Endothelial cell of umbilical vein (primary cell): ENCODE measurements around the gene SLC2A6. TPM values are rescaled to one million over a fixed set of nuclear protein-coding genes. Genes with fewer than 3 reads are reported as not detected.

Experiments used
- BruUV-seq: library from RNA; stranded (reverse); fragments of 400-500 nt; replicated peaks from 2 replicates; lab custom pipeline; 2021; lab: Mats Ljungman, UMichigan
- CTCF ChIA-PET: fragments of 300-600, 350-600 bp; sonication (Branson Sonifier 250); formaldehyde crosslinking; loops from one replicate; lab custom pipeline; 2021; ENCODE audit warnings: antibody characterized with exemption, inconsistent platforms; lab: Charles Lee
- POLR2A ChIA-PET: fragments of 300-600, 350-600 bp; sonication (Branson Sonifier 250); formaldehyde crosslinking; loops from one replicate; lab custom pipeline; 2021; ENCODE audit warnings: antibody characterized with exemption, inconsistent platforms; lab: Charles Lee
- DNase-seq: peaks from one replicate; pipeline ENCODE4 v3.0.0-alpha.2; 2011; ENCODE audit warnings: low read depth, low spot score
- FAIRE-seq: peaks from 2 replicates; lab custom pipeline; 2011; peaks lifted over from hg19 to GRCh38; lab: Jason Lieb, UNC
- H2AFZ ChIP-seq: 2 replicates; pipeline ENCODE4 v1.6.0; 2012; ENCODE audit warnings: low read depth, low read length, control low read depth, inconsistent platforms
- H3K27ac ChIP-seq: 2 replicates; pipeline ENCODE4 v1.5.1; 2011; ENCODE audit warnings: low read depth, mild to moderate bottlenecking, control low read depth, low read length, moderate library complexity; ENCODE audit not compliant: insufficient read depth
- H3K27me3 ChIP-seq, 2 experiments: 2 replicates each; pipeline versions ENCODE4 v1.6.0 to v1.6.1; 2011; ENCODE audit warnings: low read length in 2 of 2, mixed read lengths in 1 of 2; ENCODE audit not compliant: control insufficient read depth in 2 of 2, insufficient read depth in 2 of 2
- H3K36me3 ChIP-seq, 2 experiments: 2 replicates in 1 of 2; 3 replicates in 1 of 2; pipeline ENCODE4 v1.5.1; 2011; ENCODE audit warnings: low read length in 2 of 2, mild to moderate bottlenecking in 1 of 2, moderate library complexity in 1 of 2; ENCODE audit not compliant: control insufficient read depth in 2 of 2, insufficient read depth in 2 of 2; ENCODE audit errors: extremely low read depth in 1 of 2
- H3K4me1 ChIP-seq: 3 replicates; pipeline ENCODE4 v1.5.1; 2011; ENCODE audit warnings: mild to moderate bottlenecking, low read length; ENCODE audit not compliant: control insufficient read depth, insufficient read depth; ENCODE audit errors: extremely low read depth
- H3K4me2 ChIP-seq: 2 replicates; pipeline ENCODE4 v1.6.1; 2011; ENCODE audit warnings: low read length, control low read depth, mixed read lengths; ENCODE audit not compliant: insufficient read depth
- H3K4me3 ChIP-seq, 3 experiments: fragments of 200-600 bp in 1 of 3; sonication (generic), shearing (Covaris generic) in 1 of 3; replicated peaks in 1 of 3; 2 replicates each; pipeline ENCODE4 v1.5.1; 2011 to 2016; ENCODE audit warnings: control low read depth in 3 of 3, low read length in 3 of 3, mild to moderate bottlenecking in 2 of 3, inconsistent platforms in 1 of 3, low read depth in 1 of 3, moderate library complexity in 1 of 3; ENCODE audit not compliant: insufficient read depth in 1 of 3
- H3K79me2 ChIP-seq: 2 replicates; pipeline ENCODE4 v1.6.0; 2012; ENCODE audit warnings: low read length, inconsistent platforms; ENCODE audit not compliant: control insufficient read depth, insufficient read depth
- H3K9ac ChIP-seq: replicated peaks from 2 replicates; pipeline ENCODE3; 2011; ENCODE audit warnings: low read length, control low read depth; ENCODE audit not compliant: insufficient read depth; ENCODE audit errors: extremely low read depth
- H3K9me1 ChIP-seq: replicated peaks from 3 replicates; pipeline ENCODE4 v1.6.0; 2011; ENCODE audit warnings: mild to moderate bottlenecking, low read length; ENCODE audit not compliant: control insufficient read depth, insufficient read depth; ENCODE audit errors: extremely low read depth
- H3K9me3 ChIP-seq: replicated peaks from 2 replicates; pipeline ENCODE4 v1.5.1; 2012; ENCODE audit warnings: low read length, inconsistent platforms; ENCODE audit not compliant: control insufficient read depth, insufficient read depth
- H4K20me1 ChIP-seq: replicated peaks from 2 replicates; pipeline ENCODE3; 2011; ENCODE audit warnings: mild to moderate bottlenecking, low read length; ENCODE audit not compliant: control insufficient read depth, insufficient read depth; ENCODE audit errors: extremely low read depth
- EZH2 ChIP-seq: IDR thresholded peaks from 2 replicates; pipeline ENCODE4 v1.6.1; 2012; ENCODE audit warnings: borderline replicate concordance, low read depth, mild to moderate bottlenecking, moderate library complexity, low read length, inconsistent platforms; ENCODE audit not compliant: severe bottlenecking
- FOS ChIP-seq: IDR thresholded peaks from 2 replicates; pipeline ENCODE4 v1.6.1; 2011; ENCODE audit warnings: mild to moderate bottlenecking, low read length, moderate library complexity, borderline replicate concordance; ENCODE audit not compliant: insufficient read depth
- GATA2 ChIP-seq: IDR thresholded peaks from 2 replicates; pipeline ENCODE4 v1.7.0; 2011; ENCODE audit warnings: low read depth, mild to moderate bottlenecking, moderate library complexity, mixed read lengths, low read length; ENCODE audit not compliant: insufficient read length, insufficient read depth
- JUN ChIP-seq: IDR thresholded peaks from 2 replicates; pipeline ENCODE4 v1.6.1; 2011; ENCODE audit warnings: borderline replicate concordance, low read depth; ENCODE audit not compliant: insufficient read length, insufficient read depth
- MYC ChIP-seq: IDR thresholded peaks from one replicate; pipeline ENCODE4 v1.6.1; 2011; ENCODE audit warnings: mild to moderate bottlenecking, low read depth, low read length
- POLR2A ChIP-seq: IDR thresholded peaks from 2 replicates; pipeline ENCODE4 v1.6.1; 2012; ENCODE audit warnings: low read depth, mild to moderate bottlenecking, control low read depth, low read length
- POLR2AphosphoS5 ChIP-seq: IDR thresholded peaks from 2 replicates; pipeline ENCODE4 v1.6.1; 2012; ENCODE audit warnings: low read depth, mild to moderate bottlenecking, control low read depth, low read length, moderate library complexity; ENCODE audit not compliant: insufficient read depth
- dilution Hi-C: fragments of 300-500 bp; cut with MboI; formaldehyde crosslinking; loops from one replicate; pipeline ENCODE4 v1.15.0; 2019; ENCODE audit warnings: low sequenced_read_pairs; ENCODE audit not compliant: extremely low pct_ligation_motif_present
- intact Hi-C: fragments of 100-400 bp; cut with micrococcal nuclease; formaldehyde crosslinking; loops from one replicate; pipeline ENCODE4 v1.10.0; 2022
- polyA plus RNA-seq, 4 experiments: library from polyadenylated mRNA; depleted of rRNA in 3 of 4; stranded (reverse) in 3 of 4; unstranded in 1 of 4; fragments of >200 nt; gene quantifications; 2 replicates each; pipeline versions ENCODE4 v1.2.1 to v1.2.3, GENCODE V29; 2011 to 2012; ENCODE audit warnings: missing spikeins in 1 of 4
- total RNA-seq: library from RNA; stranded (reverse); gene quantifications from 2 replicates; pipeline ENCODE4 v1.2.3, GENCODE V29; 2021
- TF ChIP-seq, protein P1 (sequence below): IDR thresholded peaks from 2 replicates; pipeline ENCODE4 v1.6.1; 2011; ENCODE audit not compliant: insufficient read depth, insufficient read length
- TF ChIP-seq, protein P2 (sequence below), 2 donors: IDR thresholded peaks; 1 replicate in 1 of 2; 2 replicates in 1 of 2; pipeline ENCODE4 v1.5.1; 2011; ENCODE audit warnings: low read length in 2 of 2, mild to moderate bottlenecking in 2 of 2, moderate library complexity in 2 of 2, control low read depth in 1 of 2, inconsistent platforms in 1 of 2, low read depth in 1 of 2; ENCODE audit not compliant: insufficient read depth in 1 of 2; ENCODE audit errors: extremely low read depth in 1 of 2

SLC2A6 gene
- total and polyA plus RNA-seq, 2 donors (not counting 3 experiments of a cell fraction or from before 2014, with no cell fraction given), result 35.7 to 39.6 TPM

- peak; percentile 23 for DNase-seq
- H3K9me1 ChIP-seq, result no peaks in the 10 kb centered on the region
- POLR2A ChIA-PET, result interaction anchor here (0.6 to 1.5 kb wide), 3 partner anchors 17 to 218 kb away, joined by 4 to 8 read pairs (median 8); partner anchors contain the start of genes MED22, RPL7A and SLC2A6
- H4K20me1 ChIP-seq, result no peaks in the 10 kb centered on the region
- no peaks in the 10 kb centered on the region for H3K9me3 ChIP-seq
- intact Hi-C loops, result no loop called here
- no peaks in the 10 kb centered on the region for H3K36me3 ChIP-seq
- BruUV-seq, result no TSS peak
- H3K4me3 ChIP-seq, result peak overlapping the region in 2 of 3 experiments; percentile 60 to 82
- dilution Hi-C loops, result no loop called here
- H2AFZ ChIP-seq, result peak overlapping the region; percentile 75
- no peaks in the 10 kb centered on the region for H3K79me2 ChIP-seq
- H3K4me1 ChIP-seq, result peaks cover 9% of the 10 kb centered on the region
- CTCF ChIA-PET, result interaction anchor here (0.5 to 1.5 kb wide), 2 partner anchors 9 to 274 kb away, joined by 3 to 4 read pairs; no protein-coding TSS in a partner anchor
- FAIRE-seq, result no peak
- H3K27me3 ChIP-seq, result no peaks in the 10 kb centered on the region
- peak overlapping the region; percentile 74 for H3K4me2 ChIP-seq
- no peak for TF ChIP-seq FOS
- no peak for TF ChIP-seq EZH2
- TF ChIP-seq MYC, result no peak
- TF ChIP-seq POLR2AphosphoS5, result no peak
- TF ChIP-seq GATA2, result no peak
- no peak for TF ChIP-seq POLR2A
- no peak for TF ChIP-seq JUN
- TF ChIP-seq, protein P1, sequence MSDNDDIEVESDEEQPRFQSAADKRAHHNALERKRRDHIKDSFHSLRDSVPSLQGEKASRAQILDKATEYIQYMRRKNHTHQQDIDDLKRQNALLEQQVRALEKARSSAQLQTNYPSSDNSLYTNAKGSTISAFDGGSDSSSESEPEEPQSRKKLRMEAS, result no peak
- TF ChIP-seq, protein P2, sequence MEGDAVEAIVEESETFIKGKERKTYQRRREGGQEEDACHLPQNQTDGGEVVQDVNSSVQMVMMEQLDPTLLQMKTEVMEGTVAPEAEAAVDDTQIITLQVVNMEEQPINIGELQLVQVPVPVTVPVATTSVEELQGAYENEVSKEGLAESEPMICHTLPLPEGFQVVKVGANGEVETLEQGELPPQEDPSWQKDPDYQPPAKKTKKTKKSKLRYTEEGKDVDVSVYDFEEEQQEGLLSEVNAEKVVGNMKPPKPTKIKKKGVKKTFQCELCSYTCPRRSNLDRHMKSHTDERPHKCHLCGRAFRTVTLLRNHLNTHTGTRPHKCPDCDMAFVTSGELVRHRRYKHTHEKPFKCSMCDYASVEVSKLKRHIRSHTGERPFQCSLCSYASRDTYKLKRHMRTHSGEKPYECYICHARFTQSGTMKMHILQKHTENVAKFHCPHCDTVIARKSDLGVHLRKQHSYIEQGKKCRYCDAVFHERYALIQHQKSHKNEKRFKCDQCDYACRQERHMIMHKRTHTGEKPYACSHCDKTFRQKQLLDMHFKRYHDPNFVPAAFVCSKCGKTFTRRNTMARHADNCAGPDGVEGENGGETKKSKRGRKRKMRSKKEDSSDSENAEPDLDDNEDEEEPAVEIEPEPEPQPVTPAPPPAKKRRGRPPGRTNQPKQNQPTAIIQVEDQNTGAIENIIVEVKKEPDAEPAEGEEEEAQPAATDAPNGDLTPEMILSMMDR (IDR thresholded peaks at IDR 0.05; ENCODE audit: extremely low read depth in 1 of 2, insufficient read depth in 1 of 2, low read depth in 1 of 2, low read length in 2 of 2), result no peak
- no peak overlapping the region for H3K27ac ChIP-seq
- H3K9ac ChIP-seq, result peak overlapping the region; percentile 86
Measured at GRCh38 chr9:133460405-133461175, 18.3 kb downstream of the SLC2A6 start.
